DOHH2 (cell line): Measurements from ENCODE around the gene CD58.

Experiments
- H3F3A ChIP-seq: fragments of 200-600 bp; sonication (generic), shearing (Covaris generic); 2 replicates; pipeline ENCODE4 v1.6.0; 2016; ENCODE audit warnings: antibody characterized with exemption, mild to moderate bottlenecking; ENCODE audit not compliant: control insufficient read depth, insufficient read depth
- H3K27ac ChIP-seq: fragments of 200-600 bp; sonication (generic); 2 replicates; pipeline ENCODE4 v1.5.1; 2014; ENCODE audit warnings: low read depth, mild to moderate bottlenecking, low read length, moderate library complexity
- H3K27me3 ChIP-seq: fragments of 200-600 bp; sonication (generic); 2 replicates; pipeline ENCODE4 v1.6.1; 2014; ENCODE audit warnings: mild to moderate bottlenecking, low read length, mixed read lengths; ENCODE audit not compliant: control insufficient read depth
- H3K36me3 ChIP-seq: fragments of 200-600 bp; sonication (generic); 2 replicates; pipeline ENCODE4 v1.6.1; 2014; ENCODE audit warnings: mild to moderate bottlenecking, low read length, moderate library complexity, mixed read lengths; ENCODE audit not compliant: control insufficient read depth
- H3K4me1 ChIP-seq: fragments of 200-600 bp; sonication (generic); 2 replicates; pipeline ENCODE4 v1.6.1; 2014; ENCODE audit warnings: mild to moderate bottlenecking, low read length, mixed read lengths; ENCODE audit not compliant: control insufficient read depth
- H3K4me2 ChIP-seq: fragments of 200-600 bp; sonication (generic); 2 replicates; pipeline ENCODE4 v1.6.0; 2014; ENCODE audit warnings: mild to moderate bottlenecking, low read length, moderate library complexity
- H3K4me3 ChIP-seq: fragments of 200-600 bp; sonication (generic); 2 replicates; pipeline ENCODE4 v1.5.1; 2014; ENCODE audit warnings: mild to moderate bottlenecking, low read length, mixed read lengths
- H3K79me2 ChIP-seq: fragments of 200-600 bp; sonication (generic); 2 replicates; pipeline ENCODE4 v1.6.1; 2014; ENCODE audit warnings: mild to moderate bottlenecking, low read length, mixed read lengths; ENCODE audit not compliant: control insufficient read depth
- H3K9me2 ChIP-seq: fragments of 200-600 bp; sonication (generic); replicated peaks from 2 replicates; pipeline ENCODE4 v1.6.1; 2014; ENCODE audit warnings: mild to moderate bottlenecking, low read length, mixed read lengths; ENCODE audit not compliant: control insufficient read depth
- H3K9me3 ChIP-seq: fragments of 200-600 bp; sonication (generic); 2 replicates; pipeline ENCODE4 v1.6.1; 2014; ENCODE audit warnings: antibody characterized with exemption, low read length, mixed read lengths; ENCODE audit not compliant: control insufficient read depth, insufficient read depth
- H4K20me1 ChIP-seq: fragments of 200-600 bp; sonication (generic); 2 replicates; pipeline ENCODE4 v1.6.0; 2014; ENCODE audit warnings: low read depth, mild to moderate bottlenecking, antibody characterized with exemption, low read length, moderate library complexity; ENCODE audit not compliant: control insufficient read depth, insufficient read depth
- CTCF ChIP-seq: fragments of 200-600 bp; sonication (generic); IDR thresholded peaks from one replicate; pipeline ENCODE4 v1.5.1; 2014; ENCODE audit warnings: antibody characterized with exemption, mild to moderate bottlenecking, low read depth, low read length; ENCODE audit not compliant: poor library complexity, severe bottlenecking
- EZH2phosphoT487 ChIP-seq: fragments of 200-600 bp; sonication (generic); IDR thresholded peaks from 2 replicates; pipeline ENCODE4 v1.6.1; 2017; ENCODE audit warnings: borderline replicate concordance, mild to moderate bottlenecking, antibody characterized with exemption, low read length, moderate library complexity, mixed read lengths

CD58 gene

GRCh38 chr1:116503546-116504307 lies 67.1 kb downstream of the CD58 start:
- no peaks in the 10 kb centered on the region for H3K79me2 ChIP-seq
- no peaks in the 10 kb centered on the region for H3K36me3 ChIP-seq
- H3K9me3 ChIP-seq = no peaks in the 10 kb centered on the region
- no peak for TF ChIP-seq CTCF
- no peak for TF ChIP-seq EZH2phosphoT487
- H3K27ac ChIP-seq = no peak overlapping the region
- H3K4me1 ChIP-seq = peaks cover 11% of the 10 kb centered on the region; the same call in 1 of the 2 replicates
- H4K20me1 ChIP-seq = no peaks in the 10 kb centered on the region
- H3K27me3 ChIP-seq = no peaks in the 10 kb centered on the region
- no peak overlapping the region for H3K4me2 ChIP-seq
- H3F3A ChIP-seq = no peaks in the 10 kb centered on the region
- H3K4me3 ChIP-seq = no peak overlapping the region
- no peaks in the 10 kb centered on the region for H3K9me2 ChIP-seq

- Histone ChIP-seq H3K4me2 (no peak overlapping the region), H3F3A (no peaks in the 10 kb centered on the region), H3K79me2 (no peaks in the 10 kb centered on the region), H3K9me2 (no peaks in the 10 kb centered on the region), H3K27ac (no peak overlapping the region), H3K4me1 (peaks cover 11% of the 10 kb centered on the region; the same call in 1 of the 2 replicates), H3K9me3 (no peaks in the 10 kb centered on the region), H3K27me3 (no peaks in the 10 kb centered on the region), H3K36me3 (no peaks in the 10 kb centered on the region), H4K20me1 (no peaks in the 10 kb centered on the region), H3K4me3 (no peak overlapping the region)
- no peak for TF ChIP-seq EZH2phosphoT487
- no peak for TF ChIP-seq CTCF
Observed at GRCh38 chr1:116502671-116503314, 68.0 kb downstream of the CD58 start.

- Histone ChIP-seq H3K4me2 (no peak overlapping the region), H3K79me2 (no peaks in the 10 kb centered on the region), H3K9me3 (no peaks in the 10 kb centered on the region), H3F3A (no peaks in the 10 kb centered on the region), H3K27me3 (no peaks in the 10 kb centered on the region), H3K9me2 (no peaks in the 10 kb centered on the region), H3K27ac (no peak overlapping the region), H3K4me1 (peaks cover 11% of the 10 kb centered on the region; the same call in 1 of the 2 replicates), H3K36me3 (no peaks in the 10 kb centered on the region), H4K20me1 (no peaks in the 10 kb centered on the region), H3K4me3 (no peak overlapping the region)
- no peak for TF ChIP-seq EZH2phosphoT487
- TF ChIP-seq CTCF = no peak
Observed at GRCh38 chr1:116501870-116502244, 69.0 kb downstream of the CD58 start.
